Fibroblast of lung (primary cell): ENCODE data around the gene SCFD2.

Experiments
- EZH2 ChIP-seq: IDR thresholded peaks from 2 replicates; pipeline ENCODE4 v1.5.1; 2012; ENCODE audit warnings: low read length, control low read depth, mild to moderate bottlenecking; ENCODE audit errors: missing control alignments
- TF ChIP-seq, protein P1 (sequence below), 2 donors: IDR thresholded peaks in 1 of 2; conservative IDR thresholded peaks in 1 of 2; 1 replicate in 1 of 2; 2 replicates in 1 of 2; pipeline ENCODE4 v1.5.1; 2011 to 2012; ENCODE audit warnings: low read length in 2 of 2, control low read depth in 1 of 2, inconsistent platforms in 1 of 2, low read depth in 1 of 2, mild to moderate bottlenecking in 1 of 2

DNA sequence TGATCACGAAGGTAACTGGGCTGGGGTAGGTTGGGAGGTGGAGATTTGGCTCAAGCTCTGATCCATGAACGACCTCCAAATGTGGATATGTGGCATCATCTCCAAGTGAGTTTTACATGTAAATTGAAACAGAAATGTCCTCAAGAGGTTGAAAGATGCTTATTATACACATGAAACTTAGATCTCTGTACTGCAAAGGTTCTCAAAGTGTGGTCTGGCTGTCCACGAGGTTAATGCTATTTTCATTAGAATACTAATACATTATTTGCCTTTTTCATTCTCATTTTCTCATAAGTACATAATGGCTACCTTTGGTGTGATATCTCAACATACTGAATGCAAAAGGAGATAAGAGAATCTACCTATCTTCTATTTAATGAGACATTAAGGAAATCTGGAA is 305.6 kb downstream of the SCFD2 start:
- TF ChIP-seq EZH2: no peak
- TF ChIP-seq, protein P1, sequence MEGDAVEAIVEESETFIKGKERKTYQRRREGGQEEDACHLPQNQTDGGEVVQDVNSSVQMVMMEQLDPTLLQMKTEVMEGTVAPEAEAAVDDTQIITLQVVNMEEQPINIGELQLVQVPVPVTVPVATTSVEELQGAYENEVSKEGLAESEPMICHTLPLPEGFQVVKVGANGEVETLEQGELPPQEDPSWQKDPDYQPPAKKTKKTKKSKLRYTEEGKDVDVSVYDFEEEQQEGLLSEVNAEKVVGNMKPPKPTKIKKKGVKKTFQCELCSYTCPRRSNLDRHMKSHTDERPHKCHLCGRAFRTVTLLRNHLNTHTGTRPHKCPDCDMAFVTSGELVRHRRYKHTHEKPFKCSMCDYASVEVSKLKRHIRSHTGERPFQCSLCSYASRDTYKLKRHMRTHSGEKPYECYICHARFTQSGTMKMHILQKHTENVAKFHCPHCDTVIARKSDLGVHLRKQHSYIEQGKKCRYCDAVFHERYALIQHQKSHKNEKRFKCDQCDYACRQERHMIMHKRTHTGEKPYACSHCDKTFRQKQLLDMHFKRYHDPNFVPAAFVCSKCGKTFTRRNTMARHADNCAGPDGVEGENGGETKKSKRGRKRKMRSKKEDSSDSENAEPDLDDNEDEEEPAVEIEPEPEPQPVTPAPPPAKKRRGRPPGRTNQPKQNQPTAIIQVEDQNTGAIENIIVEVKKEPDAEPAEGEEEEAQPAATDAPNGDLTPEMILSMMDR (conservative IDR thresholded peaks at IDR 0.05 in 1 of 2, IDR thresholded peaks at IDR 0.05 in 1 of 2; ENCODE audit: low read depth in 1 of 2, low read length in 2 of 2): no peak
